WI38 (cell line): ENCODE results near the gene CAB39.

Source experiments
- H3K4me3 ChIP-seq: 2 replicates; pipeline ENCODE4 v1.5.1; 2011; ENCODE audit warnings: low read depth, mild to moderate bottlenecking, control low read depth, low read length
- TF ChIP-seq, protein P1 (sequence below): IDR thresholded peaks from 2 replicates; pipeline ENCODE4 v1.5.1; 2012; ENCODE audit warnings: low read depth, mild to moderate bottlenecking, control low read depth, low read length

The CAB39 gene

DNA sequence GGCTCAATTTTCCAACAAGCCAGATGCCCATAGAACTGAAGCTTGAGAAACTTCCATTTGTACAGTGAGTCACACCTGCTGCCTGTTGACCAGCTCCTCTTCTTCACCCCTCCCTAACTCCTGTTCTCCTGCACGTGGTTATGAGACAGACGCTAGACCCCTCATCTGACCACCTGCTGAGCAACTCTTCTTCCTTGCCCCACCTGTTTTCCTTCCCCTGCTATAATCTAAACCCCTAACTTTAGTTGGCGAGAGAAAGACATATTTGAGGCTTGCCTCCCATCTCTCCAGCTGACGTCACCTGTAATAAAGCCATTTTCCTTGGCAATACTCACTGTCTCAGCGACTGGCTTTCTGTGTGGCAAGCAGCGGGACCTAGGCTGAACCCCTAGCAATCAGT lies 129.8 kb downstream of the CAB39 start:
- TF ChIP-seq, protein P1, sequence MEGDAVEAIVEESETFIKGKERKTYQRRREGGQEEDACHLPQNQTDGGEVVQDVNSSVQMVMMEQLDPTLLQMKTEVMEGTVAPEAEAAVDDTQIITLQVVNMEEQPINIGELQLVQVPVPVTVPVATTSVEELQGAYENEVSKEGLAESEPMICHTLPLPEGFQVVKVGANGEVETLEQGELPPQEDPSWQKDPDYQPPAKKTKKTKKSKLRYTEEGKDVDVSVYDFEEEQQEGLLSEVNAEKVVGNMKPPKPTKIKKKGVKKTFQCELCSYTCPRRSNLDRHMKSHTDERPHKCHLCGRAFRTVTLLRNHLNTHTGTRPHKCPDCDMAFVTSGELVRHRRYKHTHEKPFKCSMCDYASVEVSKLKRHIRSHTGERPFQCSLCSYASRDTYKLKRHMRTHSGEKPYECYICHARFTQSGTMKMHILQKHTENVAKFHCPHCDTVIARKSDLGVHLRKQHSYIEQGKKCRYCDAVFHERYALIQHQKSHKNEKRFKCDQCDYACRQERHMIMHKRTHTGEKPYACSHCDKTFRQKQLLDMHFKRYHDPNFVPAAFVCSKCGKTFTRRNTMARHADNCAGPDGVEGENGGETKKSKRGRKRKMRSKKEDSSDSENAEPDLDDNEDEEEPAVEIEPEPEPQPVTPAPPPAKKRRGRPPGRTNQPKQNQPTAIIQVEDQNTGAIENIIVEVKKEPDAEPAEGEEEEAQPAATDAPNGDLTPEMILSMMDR: no peak
- H3K4me3 ChIP-seq: no peak overlapping the region

DNA sequence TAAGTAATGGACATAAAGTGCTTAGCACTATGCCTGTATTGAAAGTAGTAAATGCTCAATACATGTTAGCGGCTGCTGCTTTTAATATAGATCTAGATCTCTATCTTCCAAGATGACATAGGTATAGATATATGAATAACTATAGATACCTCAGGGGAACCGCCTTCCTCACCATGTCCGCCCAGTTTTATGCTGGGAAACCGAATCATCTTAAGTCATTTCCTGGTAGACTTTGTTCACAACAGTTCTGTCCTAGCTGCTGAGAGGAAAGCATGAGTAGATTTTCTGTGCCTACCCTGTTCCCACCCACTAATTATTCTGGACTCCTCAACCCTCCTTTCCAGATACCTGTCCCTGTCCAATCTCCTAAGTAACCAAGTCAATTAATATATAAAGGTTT lies 130.5 kb downstream of the CAB39 start:
- H3K4me3 ChIP-seq: no peak overlapping the region
- TF ChIP-seq, protein P1: no peak

DNA sequence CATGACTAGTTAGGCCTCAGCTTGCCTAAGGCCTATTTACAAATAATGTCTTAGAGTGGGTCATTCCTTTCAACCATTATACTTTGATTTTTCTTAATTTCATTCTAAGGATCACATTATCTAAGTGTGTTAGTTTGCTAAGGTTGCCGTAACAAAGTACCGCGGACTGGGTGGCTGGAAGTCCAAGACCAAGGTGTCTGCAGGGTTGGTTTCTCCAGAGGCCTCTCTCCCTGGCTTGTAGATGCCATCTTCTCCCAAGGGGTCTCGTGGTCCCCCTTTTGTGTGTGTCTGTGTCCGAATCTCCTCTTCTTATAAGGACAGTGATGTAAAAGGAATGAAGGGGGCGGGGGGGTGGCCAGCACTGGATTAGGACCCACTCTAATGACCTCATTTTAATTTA lies 133.7 kb downstream of the CAB39 start:
- no peak overlapping the region for H3K4me3 ChIP-seq
- TF ChIP-seq, protein P1: no peak

GRCh38 chr2:230847883-230848388 lies 135.3 kb downstream of the CAB39 start:
- no peak overlapping the region for H3K4me3 ChIP-seq
- TF ChIP-seq, protein P1: peak; percentile 74

GRCh38 chr2:230849633-230850357 lies 137.2 kb downstream of the CAB39 start:
- H3K4me3 ChIP-seq: no peak overlapping the region
- TF ChIP-seq, protein P1: peak; percentile 93

DNA sequence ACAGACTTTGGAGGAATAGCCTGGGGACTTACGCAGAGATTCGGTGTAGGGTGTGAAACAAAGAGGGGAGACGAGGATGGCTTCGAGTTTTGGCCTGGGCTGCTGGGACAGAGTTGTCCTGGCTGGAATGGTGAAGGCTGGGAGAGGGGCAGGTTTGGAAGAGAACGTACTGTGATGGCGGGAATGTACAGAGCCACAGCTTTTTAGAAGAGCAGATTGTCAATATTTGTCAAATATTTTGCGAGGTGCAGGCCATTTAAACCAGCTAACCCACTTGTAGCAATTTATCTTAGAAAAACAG lies 137.7 kb downstream of the CAB39 start:
- no peak overlapping the region for H3K4me3 ChIP-seq
- TF ChIP-seq, protein P1: no peak

- no peak overlapping the region for H3K4me3 ChIP-seq
- TF ChIP-seq, protein P1: no peak
These were observed 139.5 kb downstream of the CAB39 start for GRCh38 chr2:230852113-230852512.
